Stimulated activated CD4-positive, alpha-beta T cell treated with anti-CD3 and anti-CD28 coated beads, Interleukin-12 subunit alpha, Interleukin-12 subunit beta, amount 100 ng/mL, for 4 hours (primary cell): ENCODE data around the gene FCHSD2.
"Not testable (repeated sequence)": the region's sequence is repeated elsewhere in the genome, so short reads cannot be mapped to it uniquely, and the experiment has no call there.

Source experiments
- DNase-seq: peaks from one replicate; pipeline ENCODE4 v3.0.0-alpha.2; 2020

The FCHSD2 gene

GRCh38 chr11:72860010-72860409 lies 282.1 kb downstream of the FCHSD2 start:
- no peak for DNase-seq

- no peak for DNase-seq
Observed at GRCh38 chr11:72859126-72859525, 283.0 kb downstream of the FCHSD2 start.

GRCh38 chr11:72858267-72858666 lies 283.9 kb downstream of the FCHSD2 start:
- not testable (repeated sequence) for DNase-seq

- no peak for DNase-seq
Observed at GRCh38 chr11:72856551-72857345, 285.4 kb downstream of the FCHSD2 start.

- no peak for DNase-seq
Observed at GRCh38 chr11:72856065-72856464, 286.1 kb downstream of the FCHSD2 start.

GRCh38 chr11:72851726-72852125 lies 290.4 kb downstream of the FCHSD2 start:
- DNase-seq = no peak

GRCh38 chr11:72850832-72851231 lies 291.3 kb downstream of the FCHSD2 start:
- no peak for DNase-seq

- no peak for DNase-seq
Observed at GRCh38 chr11:72848846-72849466, 293.2 kb downstream of the FCHSD2 start.

GRCh38 chr11:72844356-72844755 lies 297.8 kb downstream of the FCHSD2 start:
- DNase-seq = no peak

- DNase-seq = no peak
Observed at GRCh38 chr11:72842653-72843330, 299.3 kb downstream of the FCHSD2 start.

GRCh38 chr11:72842126-72842525 lies 300.0 kb downstream of the FCHSD2 start:
- DNase-seq = no peak

GRCh38 chr11:72841397-72841796 lies 300.7 kb downstream of the FCHSD2 start:
- no peak for DNase-seq

- no peak for DNase-seq
Observed at GRCh38 chr11:72840780-72841179, 301.3 kb downstream of the FCHSD2 start.

GRCh38 chr11:72838691-72839305 lies 303.3 kb downstream of the FCHSD2 start:
- no peak for DNase-seq

- no peak for DNase-seq
Observed at GRCh38 chr11:72836111-72836510, 306.0 kb downstream of the FCHSD2 start.

GRCh38 chr11:72834905-72835304 lies 307.2 kb downstream of the FCHSD2 start:
- no peak for DNase-seq

- no peak for DNase-seq
Observed at GRCh38 chr11:72833811-72834493, 308.2 kb downstream of the FCHSD2 start.

GRCh38 chr11:72833083-72833733 lies 308.9 kb downstream of the FCHSD2 start:
- no peak for DNase-seq

- DNase-seq = no peak
Observed at GRCh38 chr11:72832301-72833082, 309.6 kb downstream of the FCHSD2 start.

- DNase-seq = peak; percentile 57
Observed at GRCh38 chr11:72831521-72832300, 310.4 kb downstream of the FCHSD2 start.
